H1 (cell line): Measurements from ENCODE around the gene ST6GALNAC3. TPM values are rescaled to one million over a fixed set of nuclear protein-coding genes. Genes with fewer than 3 reads are reported as not detected.

ENCODE experiments used
- CHD7 ChIP-seq: fragments of 300-600 bp; sonication (generic); IDR thresholded peaks from 2 replicates; pipeline ENCODE4 v1.7.1; 2012; ENCODE audit warnings: low read length, moderate library complexity, mild to moderate bottlenecking, inconsistent platforms; ENCODE audit not compliant: insufficient replicate concordance
- SIRT6 ChIP-seq: IDR thresholded peaks from one replicate; pipeline ENCODE4 v1.7.1; 2012; ENCODE audit warnings: low read length, inconsistent platforms
- YY1 ChIP-seq: IDR thresholded peaks from 2 replicates; pipeline ENCODE4 v1.6.1; 2011; ENCODE audit warnings: low read depth, mild to moderate bottlenecking, low read length
- polyA plus RNA-seq, 7 experiments: library from polyadenylated mRNA; depleted of rRNA in 3 of 7; stranded (reverse) in 5 of 7; unstranded in 2 of 7; fragments of >200 nt in 5 of 7; fragments of 200-250 nt in 2 of 7; gene quantifications; 1 replicate in 5 of 7; 2 replicates in 1 of 7; 4 replicates in 1 of 7; pipeline versions ENCODE4 v1.2.1 to v1.2.3, GENCODE V29; 2011 to 2013; ENCODE audit warnings: missing spikeins in 2 of 7, mixed read lengths in 2 of 7
- total RNA-seq: library from RNA; stranded (reverse); fragmentation: NEBNext Ultra II Directional; extraction: Animal tissue kit (Norgen Biotek cat#: 25700); gene quantifications from 2 replicates; pipeline ENCODE4 v1.2.1, GENCODE V29; 2021

Gene ST6GALNAC3
- total and polyA plus RNA-seq, 2 of the 8 experiments (the other 6 are each of a cell fraction or from before 2014, with no cell fraction given): 4.9 to 19.0 TPM

- no peak for TF ChIP-seq CHD7
- TF ChIP-seq SIRT6: no peak
- TF ChIP-seq YY1: no peak
Observed at GRCh38 chr1:76352741-76353435, 278.3 kb downstream of the ST6GALNAC3 start (continued).
